A172 (cell line): ENCODE results near the gene LRRC10B. TPM values are rescaled to one million over a fixed set of nuclear protein-coding genes. Genes with fewer than 3 reads are reported as not detected.

Experiments
- DNase-seq: peaks from one replicate; pipeline ENCODE4 v3.0.0-alpha.2; 2015; ENCODE audit warnings: low spot score
- total RNA-seq: library from RNA; depleted of rRNA; stranded (reverse); fragments of >200 nt; shearing (Covaris generic); gene quantifications from 2 replicates; pipeline ENCODE4 v1.2.3, GENCODE V29; 2014

Gene LRRC10B
- total RNA-seq, 1 experiment from 2014 or later: not detected

DNA sequence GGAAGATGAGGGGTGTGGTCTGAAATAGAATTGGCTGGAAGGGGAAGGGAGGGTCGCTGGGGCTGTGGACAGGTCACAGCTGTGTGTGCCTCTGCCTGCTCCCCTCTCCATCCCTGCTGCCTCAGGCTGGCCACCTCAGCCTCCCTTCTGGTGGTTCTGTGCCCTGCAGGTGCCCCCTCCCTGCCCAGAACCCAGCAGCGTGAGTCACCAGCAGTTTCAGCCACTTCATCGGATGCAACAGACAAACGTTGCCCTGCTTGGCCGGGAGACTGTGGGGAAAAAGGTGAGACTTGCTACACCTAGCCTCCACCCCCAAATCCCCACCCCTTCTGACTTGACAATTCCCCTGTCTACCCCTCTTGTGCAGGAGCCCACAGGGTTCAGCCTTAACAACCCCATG is 21.8 kb upstream of the LRRC10B start:
- DNase-seq: peak; percentile 35

DNA sequence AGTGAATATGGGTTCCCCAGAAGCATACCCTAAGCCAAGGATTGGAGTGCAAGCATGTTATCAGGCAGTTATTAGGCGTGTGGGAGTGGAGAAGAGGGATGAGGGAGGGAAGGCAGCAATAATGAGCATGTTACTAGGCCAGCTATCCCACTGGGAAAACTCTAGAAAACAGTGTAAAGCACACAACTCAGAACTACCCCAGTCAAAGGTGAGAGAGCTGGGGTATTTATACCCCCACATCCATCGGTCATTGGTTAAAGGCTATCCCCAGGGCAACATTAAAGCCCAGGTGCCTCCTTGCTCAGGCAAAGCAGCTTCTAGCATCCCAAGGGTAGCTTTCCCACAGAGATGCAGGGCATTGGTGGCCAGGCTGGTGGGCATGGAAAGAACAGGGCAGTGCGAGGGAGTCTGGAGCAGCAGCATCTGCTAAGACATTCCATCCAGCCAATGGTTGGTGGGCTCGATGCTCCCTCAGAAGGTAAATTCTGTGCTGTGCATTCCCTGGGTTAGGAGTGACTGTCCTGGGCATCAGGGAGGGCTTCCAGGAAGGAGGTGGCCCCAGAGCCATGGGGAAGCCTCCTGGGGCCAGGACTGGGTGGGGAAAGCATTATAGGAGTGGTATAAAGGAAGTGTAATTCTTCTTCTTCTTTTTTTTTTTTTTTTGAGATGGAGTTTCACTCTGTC is 21.1 kb upstream of the LRRC10B start:
- DNase-seq: no peak

DNA sequence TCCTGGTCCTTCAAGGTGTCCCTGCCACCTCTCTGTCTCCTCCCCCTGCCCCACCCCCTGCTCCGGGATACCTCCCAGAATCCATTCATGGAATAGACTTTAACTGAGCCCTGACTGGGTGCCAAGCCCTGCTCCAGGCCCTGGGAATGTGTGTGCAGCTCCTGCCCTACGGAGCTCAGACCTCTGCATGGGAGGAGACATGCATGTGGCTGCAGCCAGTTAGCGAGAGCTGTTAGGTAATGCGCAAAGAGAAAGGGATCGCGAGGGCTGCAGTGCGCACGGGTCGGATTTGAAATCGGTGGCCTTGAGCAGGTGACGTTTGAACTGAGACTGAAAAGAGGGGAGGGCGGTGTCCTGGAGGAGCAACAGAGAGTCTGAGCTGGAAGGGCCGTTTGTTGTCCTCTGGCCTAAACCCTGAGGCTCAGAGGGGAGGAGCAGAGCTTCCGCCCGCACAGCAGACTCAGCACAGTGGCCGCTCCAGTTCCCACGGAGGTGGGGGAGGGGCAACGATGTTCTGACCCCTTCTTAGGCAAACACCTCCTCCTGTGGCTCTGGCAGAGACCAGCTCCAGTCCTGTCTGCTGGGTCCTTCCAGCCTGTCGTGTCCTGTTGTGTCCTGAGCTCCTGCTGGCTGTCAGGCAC is 19.8 kb upstream of the LRRC10B start:
- no peak for DNase-seq

DNA sequence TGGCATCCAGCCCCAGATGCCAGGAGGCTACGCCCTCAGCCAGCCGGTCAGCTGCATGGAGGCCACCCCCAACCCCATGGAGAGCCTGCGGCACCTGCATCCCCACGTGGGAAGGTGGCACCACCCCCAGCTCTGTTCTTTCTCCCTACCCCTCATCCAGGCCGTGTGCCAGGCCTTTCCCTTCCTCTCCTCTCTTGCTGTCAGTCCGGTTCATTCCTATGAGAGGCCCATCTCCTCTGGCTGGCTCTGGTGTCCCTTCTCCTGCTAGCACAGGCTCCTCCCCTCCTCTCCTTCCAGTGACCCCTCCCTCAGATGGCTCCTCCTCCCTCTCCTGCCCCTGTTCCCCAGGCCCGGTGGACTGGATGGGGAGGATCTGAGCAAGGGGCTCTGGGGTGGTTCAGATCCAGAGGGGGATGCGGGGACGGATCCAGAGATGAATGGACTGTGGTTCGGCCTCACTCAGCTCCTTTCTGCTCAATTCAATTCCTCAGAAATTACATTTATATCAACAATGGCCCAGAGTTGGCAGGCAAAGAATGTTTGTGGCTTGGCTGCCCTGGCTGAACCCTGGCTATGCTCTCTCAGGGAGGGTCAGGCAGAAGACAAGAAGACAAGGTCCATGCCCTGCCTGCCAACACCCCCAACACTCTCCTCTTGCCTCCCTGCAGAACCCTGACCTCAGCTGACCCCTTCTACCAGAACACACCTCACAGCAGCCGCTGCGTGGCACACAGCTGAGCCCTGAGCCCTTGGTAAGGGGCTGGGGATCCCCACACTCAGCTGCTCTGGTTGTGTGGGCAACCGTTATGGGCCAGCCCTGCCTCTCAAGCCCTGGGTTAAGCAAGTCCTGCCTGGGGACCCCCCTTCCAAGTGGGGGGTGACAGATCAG is 18.5 kb upstream of the LRRC10B start:
- no peak for DNase-seq

DNA sequence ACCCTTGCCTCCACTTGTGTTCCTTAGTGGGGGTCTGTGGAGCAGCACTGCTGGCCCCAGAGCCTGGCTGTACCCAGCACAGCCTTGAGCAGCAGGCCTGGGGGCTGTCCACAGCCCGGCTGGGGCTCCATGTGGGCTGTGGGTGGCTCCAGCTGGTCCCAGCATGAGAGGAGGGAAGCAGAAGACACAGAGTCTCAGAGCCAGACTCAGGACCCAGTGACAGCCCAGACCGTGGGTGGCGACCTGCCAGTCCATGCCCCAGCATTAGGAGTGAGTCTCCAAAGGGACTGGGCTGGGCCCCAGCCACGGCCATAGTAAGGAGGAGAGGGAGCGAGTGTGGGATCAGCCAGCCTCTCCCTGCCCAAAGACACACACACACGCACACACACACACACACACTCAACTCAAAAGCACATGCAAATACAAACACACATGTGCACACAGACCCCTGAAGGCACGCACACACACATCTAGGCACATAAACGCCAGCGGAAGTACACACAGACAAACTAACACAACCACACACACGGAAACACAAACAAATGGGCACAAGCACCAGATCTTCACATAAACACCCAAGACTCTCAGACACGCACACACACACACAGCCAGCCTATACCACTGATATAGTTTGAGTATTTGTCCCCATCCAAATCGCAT is 16.7 kb upstream of the LRRC10B start:
- no peak for DNase-seq

DNA sequence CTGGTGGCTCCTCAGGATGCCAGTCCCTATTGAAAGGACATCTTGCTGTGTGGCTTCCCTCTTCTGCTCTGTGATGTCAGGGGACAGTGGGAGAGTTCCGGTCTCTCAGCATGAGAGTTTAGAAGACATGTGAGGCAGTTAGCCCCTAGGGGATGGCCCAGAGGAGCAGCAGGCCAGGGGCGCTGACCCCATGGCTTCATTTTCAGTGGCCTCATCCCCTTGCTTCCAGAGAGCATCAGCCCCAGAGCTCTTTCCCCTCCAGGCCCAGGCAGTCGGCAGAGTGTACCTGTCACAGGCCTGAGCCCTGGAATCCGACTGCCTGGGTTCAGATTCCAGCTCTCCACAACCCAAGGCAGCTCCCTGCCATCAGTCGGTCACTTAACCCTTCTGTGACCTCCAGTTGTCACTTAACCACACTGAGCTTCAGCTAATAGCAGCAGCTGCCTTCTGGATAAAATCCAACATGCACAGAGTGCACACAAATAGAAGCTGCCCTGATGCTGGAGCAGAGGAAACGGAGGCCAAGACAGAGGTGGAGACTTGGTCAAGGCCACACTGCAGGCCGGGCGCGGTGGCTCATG is 14.1 kb upstream of the LRRC10B start:
- no peak for DNase-seq

DNA sequence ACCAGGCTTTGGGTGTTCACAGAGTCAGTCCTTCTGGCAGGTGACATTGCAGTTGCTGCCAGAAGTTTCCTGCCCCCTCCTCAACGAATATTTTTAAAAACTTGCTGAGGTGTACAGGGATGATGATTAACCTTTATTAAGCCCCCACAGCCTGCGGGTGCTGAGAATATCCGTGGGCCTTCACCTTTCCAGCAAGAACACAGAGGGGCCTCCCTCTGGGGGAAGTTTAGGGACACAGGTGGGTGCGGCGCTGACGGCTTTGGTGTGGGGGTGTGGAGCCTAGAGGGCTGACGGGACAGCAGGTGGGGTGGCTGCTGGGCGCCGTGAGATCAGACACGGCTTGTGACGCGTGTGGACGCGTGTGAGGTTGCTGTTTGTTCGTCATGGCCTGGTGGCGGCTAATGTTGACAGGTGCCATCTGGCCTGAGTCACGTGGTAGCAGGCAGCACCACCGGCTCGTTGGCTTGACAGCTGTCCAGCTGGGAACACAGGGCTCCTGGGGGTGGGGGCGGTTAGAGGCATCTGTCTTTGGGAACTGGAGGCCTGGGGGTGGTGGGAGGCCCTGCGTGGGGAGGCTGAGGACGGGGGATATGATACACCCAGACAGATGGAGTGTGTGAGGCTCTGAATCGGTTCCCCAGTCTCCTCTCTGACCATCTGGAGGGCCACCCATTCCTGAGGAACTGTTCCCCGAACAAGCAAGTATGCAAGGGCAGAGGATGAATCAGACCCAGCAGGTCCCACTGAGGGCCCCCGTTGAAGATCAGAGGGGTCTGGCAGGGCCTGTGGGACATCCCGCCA is 12.5 kb upstream of the LRRC10B start:
- DNase-seq: no peak

DNA sequence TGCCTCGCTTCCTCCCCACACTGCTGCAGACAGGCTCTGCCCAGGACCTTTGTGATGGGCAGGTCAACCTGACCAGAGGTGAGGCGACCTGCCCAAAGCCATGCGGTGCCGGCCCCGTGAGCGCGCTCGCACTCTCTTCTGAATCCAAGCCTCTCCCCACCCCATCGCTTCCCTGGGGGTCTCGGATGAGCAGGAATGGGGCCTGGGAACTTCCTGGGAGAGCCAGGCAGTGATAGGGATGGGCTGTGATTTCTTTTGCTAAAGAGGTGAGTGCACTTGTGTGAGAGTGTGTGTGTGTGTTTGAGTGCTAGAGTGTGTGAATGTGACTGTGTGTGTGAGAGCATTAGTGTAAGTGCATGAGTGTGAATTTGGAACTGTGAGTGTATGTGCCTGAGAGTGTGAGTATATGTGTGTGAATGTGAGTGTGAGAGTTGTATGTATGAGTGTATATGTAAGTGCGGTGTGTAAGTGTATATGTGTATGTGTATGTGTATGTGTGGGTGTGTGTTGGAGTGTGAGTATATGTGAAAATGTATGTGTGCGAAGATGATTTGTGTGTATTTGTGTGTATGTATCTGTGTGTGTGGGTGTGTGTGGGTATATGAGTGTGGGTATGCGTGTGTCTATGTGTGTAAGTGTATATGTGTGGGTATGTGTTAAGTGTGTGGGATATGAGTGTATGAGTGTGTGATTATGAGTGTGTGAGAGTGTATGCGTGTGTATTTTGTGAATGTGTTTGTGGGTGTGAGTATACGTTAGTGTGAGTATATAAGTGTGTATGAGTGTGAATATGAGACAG is 11.7 kb upstream of the LRRC10B start:
- no peak for DNase-seq

DNA sequence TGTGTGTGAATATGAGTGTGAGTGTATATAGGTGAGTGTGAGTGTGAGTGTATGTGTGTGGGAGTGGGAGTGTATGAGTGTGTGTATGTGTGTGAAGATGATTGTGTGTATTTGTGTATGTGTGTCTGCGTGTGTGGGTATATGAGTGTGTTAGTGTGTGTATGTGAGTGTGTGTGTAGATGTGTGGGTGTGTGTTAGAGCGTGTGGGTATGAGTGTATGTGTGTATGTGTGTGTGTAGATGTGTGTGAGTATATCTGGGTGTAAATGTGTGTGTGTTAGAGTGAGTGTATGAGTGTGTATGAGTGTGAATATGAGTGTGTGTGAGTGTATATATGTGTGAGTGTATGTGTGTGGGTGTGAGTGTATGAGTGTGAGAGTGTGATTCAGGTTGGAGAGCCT is 11.1 kb upstream of the LRRC10B start:
- no peak for DNase-seq

DNA sequence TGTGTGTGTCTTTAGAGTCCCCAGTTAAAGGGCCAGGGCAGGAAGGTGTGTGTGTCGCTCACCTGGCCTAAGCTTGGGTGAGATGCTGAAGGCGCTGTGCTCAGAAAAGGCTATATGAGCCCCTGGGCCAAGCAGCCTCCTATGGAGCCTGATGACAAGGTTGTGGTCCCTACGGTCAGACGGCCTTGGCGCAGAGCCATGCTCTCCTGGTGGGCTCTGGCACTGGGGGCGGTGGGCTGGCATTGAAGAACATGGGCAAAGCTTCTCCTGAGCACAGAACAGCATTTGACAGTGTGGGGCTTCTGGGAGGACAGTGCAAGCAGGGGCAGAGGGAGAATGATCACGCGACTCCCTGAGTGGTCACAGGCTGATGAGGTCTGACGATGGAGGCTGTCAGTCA is 10.7 kb upstream of the LRRC10B start:
- no peak for DNase-seq

DNA sequence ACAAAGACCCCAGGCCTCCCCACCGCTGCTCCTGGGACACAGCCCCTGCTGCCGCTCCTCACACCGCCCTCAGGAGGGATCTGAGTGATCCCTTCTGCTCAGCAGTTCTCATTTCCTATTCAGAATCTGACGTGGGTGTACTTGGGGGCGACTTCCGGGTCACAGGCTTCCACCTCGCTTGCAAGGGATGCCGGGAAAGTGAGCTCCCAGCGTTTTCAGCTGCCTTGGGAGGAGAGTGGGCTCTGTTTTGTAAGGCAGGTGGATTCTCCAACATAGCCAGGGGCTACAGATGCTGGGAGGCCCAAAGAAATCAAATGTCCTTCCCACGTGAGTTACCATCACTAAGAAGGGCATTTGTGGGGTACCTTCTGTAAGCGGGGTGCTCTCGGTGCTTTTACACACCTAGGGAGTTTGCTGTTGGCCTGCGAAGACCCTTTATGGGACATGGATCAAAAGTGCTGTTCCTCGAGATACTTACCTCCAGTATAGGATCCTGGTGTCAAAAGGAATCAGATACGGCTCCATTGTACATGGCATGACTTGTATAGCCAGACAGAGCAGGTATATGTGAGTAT is 9.7 kb upstream of the LRRC10B start:
- DNase-seq: no peak

DNA sequence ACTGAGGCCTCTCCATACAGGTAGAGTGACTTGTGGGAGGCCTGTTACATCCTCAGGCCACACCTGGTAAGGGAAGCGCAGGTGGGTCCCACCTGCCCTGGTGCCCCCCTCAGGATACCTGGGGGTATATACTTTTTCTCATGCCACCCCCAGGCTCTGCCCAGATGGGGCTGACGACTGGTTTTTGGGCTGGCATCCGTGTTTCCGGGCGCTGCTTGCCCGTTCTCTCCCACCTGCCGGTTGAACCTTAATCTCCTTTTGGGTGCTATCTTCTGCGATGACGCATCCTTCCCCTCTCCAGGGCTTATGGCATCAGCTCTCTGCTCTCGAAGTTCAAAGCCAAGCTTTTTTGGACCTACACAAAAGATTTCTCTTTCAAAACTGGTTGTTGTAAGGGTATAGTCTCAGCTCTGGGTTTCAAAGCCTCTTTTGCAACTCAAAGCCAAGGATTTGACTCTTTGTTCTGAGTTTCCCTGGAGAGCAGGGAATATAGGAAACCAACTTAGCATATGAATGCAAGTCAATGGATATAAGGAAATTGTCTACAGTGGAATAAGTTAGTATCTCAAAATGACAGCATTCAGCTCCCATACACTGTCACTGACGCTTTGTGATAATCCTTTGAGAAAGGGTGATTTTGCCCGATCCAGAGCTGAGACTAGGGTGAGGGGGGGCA is 8.6 kb upstream of the LRRC10B start:
- DNase-seq: no peak

DNA sequence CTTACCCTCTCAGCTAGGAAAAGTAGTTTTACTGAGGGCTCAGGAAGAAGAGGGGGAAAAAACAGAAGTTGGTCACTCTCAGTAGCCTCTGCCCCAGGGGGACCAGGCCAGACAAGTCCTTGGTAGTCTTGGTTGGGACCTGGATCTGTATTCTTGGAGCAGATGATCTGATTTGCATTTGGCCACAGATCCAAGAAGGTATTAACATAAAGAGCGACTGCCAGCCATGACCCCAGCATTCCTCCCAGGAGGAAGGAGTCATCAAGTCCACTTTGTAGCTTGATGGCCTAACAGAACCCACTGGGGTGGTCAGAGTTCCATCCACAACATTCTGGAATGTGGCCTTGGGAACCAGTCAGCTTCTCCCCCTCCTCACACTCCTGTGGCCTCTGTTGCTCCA is 6.0 kb upstream of the LRRC10B start:
- DNase-seq: no peak

DNA sequence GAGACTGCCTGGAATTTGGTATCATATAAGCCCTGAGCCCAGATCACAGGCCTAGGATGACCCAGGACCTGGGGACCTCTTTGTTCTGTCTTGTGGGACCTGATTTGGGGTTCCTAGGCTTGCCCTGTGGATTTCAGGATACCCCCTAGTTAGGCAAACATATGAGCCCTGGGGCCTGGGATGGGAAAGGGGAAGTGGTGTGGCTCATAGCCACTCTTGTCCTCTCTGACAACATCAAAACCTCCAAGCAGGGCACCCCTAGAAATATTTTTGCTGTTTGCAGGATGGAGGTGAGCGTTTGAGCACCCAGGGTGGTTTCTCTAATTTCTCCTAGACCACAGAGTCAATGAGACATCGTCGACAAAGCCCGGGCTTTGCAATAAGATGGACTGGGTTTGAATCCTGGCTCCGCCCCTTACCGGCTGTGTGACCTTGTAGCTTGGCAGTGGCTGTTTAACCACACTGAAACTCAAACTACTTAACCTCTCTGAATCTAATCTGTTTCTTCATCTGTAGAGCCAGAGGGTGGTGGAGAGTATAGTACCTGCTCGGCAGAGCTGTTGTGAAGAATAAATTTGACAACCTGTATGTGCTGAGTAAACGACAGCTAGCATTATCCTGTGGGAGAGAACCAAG is 5.3 kb upstream of the LRRC10B start:
- no peak for DNase-seq

DNA sequence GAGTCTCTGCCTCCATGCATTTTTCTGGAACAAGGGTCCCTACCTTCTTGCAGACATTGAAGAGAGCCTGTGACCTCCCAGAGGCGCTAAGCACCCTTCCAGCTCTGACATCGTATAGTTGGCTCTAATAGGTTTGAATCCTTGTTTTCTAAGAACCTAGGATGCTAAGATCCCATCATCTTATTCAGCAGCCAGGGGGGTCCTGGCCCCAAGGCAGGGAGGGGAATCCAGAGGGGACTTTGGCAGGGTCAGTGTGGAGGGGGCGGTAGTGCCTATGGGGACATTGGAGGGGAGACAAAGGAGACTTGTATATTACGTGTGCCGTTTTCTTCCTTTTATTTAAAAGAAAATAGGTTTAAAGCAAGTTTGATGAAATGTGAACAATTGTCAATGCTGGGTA is 3.4 kb upstream of the LRRC10B start:
- DNase-seq: no peak

DNA sequence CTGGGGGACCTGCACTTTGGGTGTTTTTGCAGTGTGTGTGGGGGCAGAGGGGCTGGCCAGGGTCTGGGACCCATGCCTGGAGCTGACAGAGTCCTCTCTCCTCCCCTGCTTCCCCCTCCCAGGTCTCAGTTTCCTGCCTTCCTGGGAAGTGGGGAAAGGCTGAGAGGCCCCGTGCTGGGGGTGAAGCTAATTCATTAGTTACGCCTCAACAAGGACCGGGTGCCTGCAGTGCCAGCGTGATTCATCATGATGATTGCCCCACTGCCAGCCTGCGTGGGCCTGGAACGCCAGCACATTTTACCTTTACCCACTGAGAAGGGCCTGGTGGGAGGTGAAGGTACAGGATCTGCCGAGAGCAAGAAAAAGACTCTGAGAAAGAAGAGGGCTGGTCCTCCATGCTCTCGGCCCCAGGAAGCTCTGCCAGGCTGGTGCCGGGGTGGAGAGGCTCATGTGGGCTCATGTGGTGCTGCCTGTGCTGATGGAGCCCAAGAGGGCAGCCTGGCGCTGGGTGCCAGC is 2.9 kb upstream of the LRRC10B start:
- no peak for DNase-seq

DNA sequence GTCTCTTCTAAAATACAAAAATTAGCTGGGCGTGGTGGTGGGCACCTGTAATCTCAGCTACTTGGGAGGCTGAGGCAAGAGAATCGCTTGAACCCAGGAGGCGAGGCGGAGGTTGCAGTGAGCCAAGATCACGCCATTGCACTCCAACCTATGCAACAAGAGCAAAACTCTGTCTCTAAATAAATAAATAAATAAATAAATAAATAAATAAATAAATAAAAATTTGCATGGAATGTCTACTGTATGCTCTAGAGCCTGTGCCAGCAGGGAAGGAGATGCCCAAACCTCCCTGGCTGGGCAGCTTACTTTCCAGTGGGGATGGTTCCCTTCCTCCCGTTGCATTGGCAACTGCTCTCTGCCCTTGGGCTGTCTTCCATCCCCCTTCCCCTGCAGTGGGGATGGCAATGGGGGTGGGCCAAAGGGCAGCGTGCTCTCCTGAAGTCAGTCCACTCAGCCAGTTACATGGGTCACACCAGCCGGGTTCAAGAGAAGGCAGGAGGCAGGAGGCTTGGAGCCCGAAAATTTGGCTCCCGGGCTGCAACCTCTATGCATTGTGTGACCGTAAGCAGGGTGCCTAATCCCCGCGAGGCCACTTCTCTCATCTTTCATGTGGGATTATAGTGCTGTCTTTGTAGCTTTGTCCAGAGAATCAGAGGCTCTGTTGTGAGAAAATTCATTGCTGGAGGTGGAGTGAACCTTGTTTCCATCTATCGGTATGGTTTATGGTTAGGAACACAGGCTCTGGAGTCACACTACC is 1.4 kb upstream of the LRRC10B start:
- no peak for DNase-seq
